OCI-LY3 (cell line): Measurements from ENCODE around the gene ZFAND4.

Experiments
- EZH2phosphoT487 ChIP-seq: fragments of 200-600 bp; shearing (Covaris generic); IDR thresholded peaks from 2 replicates; pipeline ENCODE4 v1.6.1; 2018; ENCODE audit warnings: antibody characterized with exemption, mixed run types, low read depth
- TF ChIP-seq, protein P1 (sequence below): fragments of 200-600, 300-600 bp; sonication (generic); IDR thresholded peaks from 2 replicates; pipeline ENCODE4 v1.5.1; 2014; ENCODE audit warnings: antibody characterized with exemption, low read length, low read depth

DNA sequence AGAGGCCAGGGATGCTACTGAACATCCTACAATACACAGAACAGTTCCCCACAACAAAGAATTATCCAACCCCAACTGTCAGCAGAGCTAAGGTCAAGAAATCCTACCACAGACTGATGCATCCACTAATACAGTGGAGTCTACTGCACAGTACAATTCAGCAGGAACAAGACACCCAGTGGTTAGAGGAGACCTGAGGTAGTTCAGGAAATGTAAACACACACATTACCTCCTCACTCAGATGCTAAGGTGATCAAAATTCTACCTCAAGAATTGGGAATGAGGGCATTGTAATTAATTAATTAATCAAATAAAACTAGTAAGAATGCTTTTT is 91.4 kb downstream of the ZFAND4 start:
- TF ChIP-seq, protein P1, sequence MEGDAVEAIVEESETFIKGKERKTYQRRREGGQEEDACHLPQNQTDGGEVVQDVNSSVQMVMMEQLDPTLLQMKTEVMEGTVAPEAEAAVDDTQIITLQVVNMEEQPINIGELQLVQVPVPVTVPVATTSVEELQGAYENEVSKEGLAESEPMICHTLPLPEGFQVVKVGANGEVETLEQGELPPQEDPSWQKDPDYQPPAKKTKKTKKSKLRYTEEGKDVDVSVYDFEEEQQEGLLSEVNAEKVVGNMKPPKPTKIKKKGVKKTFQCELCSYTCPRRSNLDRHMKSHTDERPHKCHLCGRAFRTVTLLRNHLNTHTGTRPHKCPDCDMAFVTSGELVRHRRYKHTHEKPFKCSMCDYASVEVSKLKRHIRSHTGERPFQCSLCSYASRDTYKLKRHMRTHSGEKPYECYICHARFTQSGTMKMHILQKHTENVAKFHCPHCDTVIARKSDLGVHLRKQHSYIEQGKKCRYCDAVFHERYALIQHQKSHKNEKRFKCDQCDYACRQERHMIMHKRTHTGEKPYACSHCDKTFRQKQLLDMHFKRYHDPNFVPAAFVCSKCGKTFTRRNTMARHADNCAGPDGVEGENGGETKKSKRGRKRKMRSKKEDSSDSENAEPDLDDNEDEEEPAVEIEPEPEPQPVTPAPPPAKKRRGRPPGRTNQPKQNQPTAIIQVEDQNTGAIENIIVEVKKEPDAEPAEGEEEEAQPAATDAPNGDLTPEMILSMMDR = no peak
- no peak for TF ChIP-seq EZH2phosphoT487
